ENCODE measurements around the gene DIO1. TPM values are rescaled to one million over a fixed set of nuclear protein-coding genes. Genes with fewer than 3 reads are reported as not detected.
A peak's percentile ranks its signal among the peaks of the same experiment; 100 is the strongest.
"Not testable (repeated sequence)": the region's sequence is repeated elsewhere in the genome, so short reads cannot be mapped to it uniquely, and the experiment has no call there.

DIO1 gene
- total RNA-seq, 1 experiment from 2014 or later, result not detected

DNA sequence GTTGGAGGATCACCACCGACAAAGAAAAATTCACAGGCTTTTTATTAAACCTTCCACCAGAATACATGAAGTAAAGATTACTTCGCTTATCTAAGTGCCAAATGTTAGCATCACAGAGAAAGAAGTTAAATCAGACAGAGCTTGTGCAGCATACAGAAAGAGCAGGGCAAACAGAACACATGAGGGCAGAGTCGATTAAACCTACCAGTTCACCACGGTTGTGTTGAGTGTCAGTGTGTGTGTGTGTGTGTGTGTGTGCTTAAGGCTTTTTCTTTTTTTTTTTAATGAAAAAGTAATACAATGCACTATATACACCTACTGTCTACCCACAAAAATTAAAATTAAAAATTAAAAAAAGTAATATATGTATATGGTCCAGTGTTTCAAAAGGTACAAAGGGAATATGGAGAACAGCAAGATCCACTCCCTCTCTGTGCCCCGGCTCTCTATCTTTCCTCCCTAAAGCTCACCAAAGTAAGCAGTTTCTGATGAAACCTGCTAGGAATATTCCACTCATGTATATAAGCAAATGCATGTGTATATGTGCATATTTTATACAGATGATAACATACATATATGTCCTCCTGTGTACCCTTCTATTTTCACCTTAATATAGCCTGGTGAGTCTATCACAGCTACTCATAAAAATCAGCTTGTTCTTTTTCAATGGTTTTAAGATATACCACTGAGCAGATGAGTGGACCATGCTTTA lies 22.1 kb upstream of the DIO1 start:
- Histone ChIP-seq H3K9me3 (ENCODE audit: low read depth, low read length, poor library complexity, severe bottlenecking) (no peaks in the 10 kb centered on the region), H3K4me3 (ENCODE audit: low read depth, low read length, poor library complexity, severe bottlenecking) (no peak overlapping the region), H3K36me3 (ENCODE audit: insufficient read depth, low read length, poor library complexity, severe bottlenecking) (no peaks in the 10 kb centered on the region), H3K4me1 (ENCODE audit: insufficient read depth, low read length, poor library complexity, severe bottlenecking) (no peaks in the 10 kb centered on the region), H3K27me3 (replicated peaks; ENCODE audit: insufficient read depth, low read depth, low read length, poor library complexity) (no peaks in the 10 kb centered on the region), H3K27ac (ENCODE audit: low read depth, low read length, poor library complexity, severe bottlenecking) (no peak overlapping the region)
- no peak for DNase-seq (ENCODE audit: low spot score)
- TF ChIP-seq EZH2 (IDR thresholded peaks at IDR 0.05; ENCODE audit: borderline replicate concordance, low read depth, low read length, poor library complexity, severe bottlenecking) (no peak), CTCF (conservative IDR thresholded peaks at IDR 0.05; ENCODE audit: low read depth, low read length) (no peak)
- ChIA-PET CTCF (no interaction called here), POLR2A (ENCODE audit: low non-redundant PET) (no interaction called here)
- intact Hi-C loops (cut with micrococcal nuclease; ENCODE audit: unreplicated experiment), result no loop called here
- no TSS peak for BruUV-seq (replicated peaks)

- DNase-seq (ENCODE audit: low spot score); H3K4me1 ChIP-seq (ENCODE audit: insufficient read depth, low read length, poor library complexity, severe bottlenecking); H3K9me3 ChIP-seq (ENCODE audit: low read depth, low read length, poor library complexity, severe bottlenecking); POLR2A ChIA-PET (ENCODE audit: low non-redundant PET); CTCF ChIA-PET; H3K27ac ChIP-seq (ENCODE audit: low read depth, low read length, poor library complexity, severe bottlenecking); BruUV-seq (replicated peaks); H3K36me3 ChIP-seq (ENCODE audit: insufficient read depth, low read length, poor library complexity, severe bottlenecking); H3K27me3 ChIP-seq (replicated peaks; ENCODE audit: insufficient read depth, low read depth, low read length, poor library complexity); H3K4me3 ChIP-seq (ENCODE audit: low read depth, low read length, poor library complexity, severe bottlenecking): not testable (repeated sequence)
- intact Hi-C loops (cut with micrococcal nuclease; ENCODE audit: unreplicated experiment), result loop anchor here (5.0 kb wide), 1 partner anchor 72 kb away; the partner anchor contains the start of genes IFT25 and LRRC42
These were observed 18.8 kb upstream of the DIO1 start for GRCh38 chr1:53875150-53875549.

GRCh38 chr1:53878492-53879105 lies 15.4 kb upstream of the DIO1 start:
- TF ChIP-seq EZH2 (IDR thresholded peaks at IDR 0.05; ENCODE audit: borderline replicate concordance, low read depth, low read length, poor library complexity, severe bottlenecking) (no peak), CTCF (conservative IDR thresholded peaks at IDR 0.05; ENCODE audit: low read depth, low read length) (peak; percentile 62)
- no peaks in the 10 kb centered on the region for H3K27me3 ChIP-seq (replicated peaks; ENCODE audit: insufficient read depth, low read depth, low read length, poor library complexity)
- no peak overlapping the region for H3K4me3 ChIP-seq (ENCODE audit: low read depth, low read length, poor library complexity, severe bottlenecking)
- H3K36me3 ChIP-seq (ENCODE audit: insufficient read depth, low read length, poor library complexity, severe bottlenecking), result no peaks in the 10 kb centered on the region
- intact Hi-C loops (cut with micrococcal nuclease; ENCODE audit: unreplicated experiment), result loop anchor here (5.0 kb wide), 1 partner anchor 69 kb away; the partner anchor contains the start of genes IFT25 and LRRC42
- no peak overlapping the region for H3K27ac ChIP-seq (ENCODE audit: low read depth, low read length, poor library complexity, severe bottlenecking)
- ChIA-PET POLR2A (ENCODE audit: low non-redundant PET) (no interaction called here), CTCF (interaction anchor here (0.6 to 1.3 kb wide), 2 partner anchors 67 to 81 kb away, joined by 4 to 5 read pairs; partner anchors contain the start of gene IFT25)
- peak; percentile 12 for DNase-seq (ENCODE audit: low spot score)
- H3K9me3 ChIP-seq (ENCODE audit: low read depth, low read length, poor library complexity, severe bottlenecking), result no peaks in the 10 kb centered on the region
- no peaks in the 10 kb centered on the region for H3K4me1 ChIP-seq (ENCODE audit: insufficient read depth, low read length, poor library complexity, severe bottlenecking)
- no TSS peak for BruUV-seq (replicated peaks)

DNA sequence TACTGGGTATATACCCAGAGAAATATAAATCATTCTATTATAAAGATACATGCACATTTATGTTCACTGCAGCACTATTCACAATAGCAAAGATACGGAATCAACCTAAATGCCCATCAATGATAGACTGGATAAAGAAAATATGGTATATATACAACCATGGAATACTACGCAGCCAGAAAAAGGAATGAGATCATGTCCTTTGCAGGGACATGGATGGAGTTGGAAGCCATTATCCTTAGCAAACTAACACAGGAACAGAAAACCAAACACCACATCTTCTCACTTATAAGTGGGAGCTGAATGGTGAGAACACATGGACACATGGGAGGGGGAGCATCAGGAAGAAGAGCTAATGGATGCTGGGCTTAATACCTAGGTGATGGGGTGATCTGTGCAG lies 12.1 kb upstream of the DIO1 start:
- POLR2A ChIA-PET (ENCODE audit: low non-redundant PET); intact Hi-C loops (cut with micrococcal nuclease; ENCODE audit: unreplicated experiment); H3K27ac ChIP-seq (ENCODE audit: low read depth, low read length, poor library complexity, severe bottlenecking); H3K4me1 ChIP-seq (ENCODE audit: insufficient read depth, low read length, poor library complexity, severe bottlenecking); H3K4me3 ChIP-seq (ENCODE audit: low read depth, low read length, poor library complexity, severe bottlenecking); H3K36me3 ChIP-seq (ENCODE audit: insufficient read depth, low read length, poor library complexity, severe bottlenecking); H3K9me3 ChIP-seq (ENCODE audit: low read depth, low read length, poor library complexity, severe bottlenecking); DNase-seq (ENCODE audit: low spot score); BruUV-seq (replicated peaks); CTCF ChIA-PET; H3K27me3 ChIP-seq (replicated peaks; ENCODE audit: insufficient read depth, low read depth, low read length, poor library complexity): not testable (repeated sequence)

- CTCF ChIA-PET; POLR2A ChIA-PET (ENCODE audit: low non-redundant PET); intact Hi-C loops (cut with micrococcal nuclease; ENCODE audit: unreplicated experiment); H3K9me3 ChIP-seq (ENCODE audit: low read depth, low read length, poor library complexity, severe bottlenecking); H3K4me1 ChIP-seq (ENCODE audit: insufficient read depth, low read length, poor library complexity, severe bottlenecking); H3K4me3 ChIP-seq (ENCODE audit: low read depth, low read length, poor library complexity, severe bottlenecking); BruUV-seq (replicated peaks); H3K27me3 ChIP-seq (replicated peaks; ENCODE audit: insufficient read depth, low read depth, low read length, poor library complexity); H3K27ac ChIP-seq (ENCODE audit: low read depth, low read length, poor library complexity, severe bottlenecking); DNase-seq (ENCODE audit: low spot score); H3K36me3 ChIP-seq (ENCODE audit: insufficient read depth, low read length, poor library complexity, severe bottlenecking): not testable (repeated sequence)
These were observed 10.4 kb upstream of the DIO1 start for GRCh38 chr1:53883600-53883999.

Data from A673 (cell line).